Coronary artery (tissue), 2 donors: ENCODE results near the gene DSCAM.

Source experiments
- DNase-seq: peaks from one replicate; pipeline ENCODE4 v3.0.0-alpha.2; 2017; ENCODE audit warnings: low spot score
- H3K27ac ChIP-seq, 2 donors: fragments of 200-600 bp; sonication (generic); one replicate each; pipeline ENCODE4 v1.5.1; 2016 to 2019
- H3K4me3 ChIP-seq: fragments of 200-600 bp; sonication (generic); 2 replicates; pipeline ENCODE4 v1.5.1; 2016; ENCODE audit warnings: mild to moderate bottlenecking, moderate library complexity
- CTCF ChIP-seq: fragments of 200-600 bp; sonication (generic); IDR thresholded peaks from one replicate; pipeline ENCODE4 v1.5.1; 2019; ENCODE audit warnings: antibody characterized with exemption

The DSCAM gene

GRCh38 chr21:40115775-40116174 lies 731.2 kb downstream of the DSCAM start:
- no peak overlapping the region for H3K27ac ChIP-seq
- DNase-seq: no peak
- H3K4me3 ChIP-seq: no peak overlapping the region
- no peak for TF ChIP-seq CTCF

GRCh38 chr21:40102682-40103081 lies 744.3 kb downstream of the DSCAM start:
- no peak overlapping the region for H3K27ac ChIP-seq
- no peak for DNase-seq
- TF ChIP-seq CTCF: no peak
- no peak overlapping the region for H3K4me3 ChIP-seq

GRCh38 chr21:40099809-40100208 lies 747.1 kb downstream of the DSCAM start:
- no peak for TF ChIP-seq CTCF
- no peak overlapping the region for H3K4me3 ChIP-seq
- no peak overlapping the region for H3K27ac ChIP-seq
- DNase-seq: no peak

GRCh38 chr21:40095477-40095876 lies 751.5 kb downstream of the DSCAM start:
- DNase-seq: no peak

GRCh38 chr21:40080385-40080784 lies 766.6 kb downstream of the DSCAM start:
- H3K27ac ChIP-seq: no peak overlapping the region
- no peak overlapping the region for H3K4me3 ChIP-seq
- no peak for DNase-seq
- TF ChIP-seq CTCF: no peak

More at GRCh38 chr21:40095477-40095876, 751.5 kb downstream of the DSCAM start:
- no peak for TF ChIP-seq CTCF
- Histone ChIP-seq H3K27ac (no peak overlapping the region), H3K4me3 (no peak overlapping the region)

- TF ChIP-seq CTCF: no peak
- DNase-seq: no peak
- Histone ChIP-seq H3K4me3 (no peak overlapping the region), H3K27ac (no peak overlapping the region)
Measured at GRCh38 chr21:40074710-40075109, 772.2 kb downstream of the DSCAM start.

GRCh38 chr21:40074198-40074597 lies 772.8 kb downstream of the DSCAM start:
- Histone ChIP-seq H3K27ac (no peak overlapping the region), H3K4me3 (no peak overlapping the region)
- DNase-seq: no peak
- TF ChIP-seq CTCF: no peak
